ENCODE data around the gene ZNF362.
"Not testable (repeated sequence)": the region's sequence is repeated elsewhere in the genome, so short reads cannot be mapped to it uniquely, and the experiment has no call there.

The ZNF362 gene

GRCh38 chr1:33289858-33290154 lies 33.5 kb downstream of the ZNF362 start:
- DNase-seq, result no peak

GRCh38 chr1:33290615-33291014 lies 34.3 kb downstream of the ZNF362 start:
- not testable (repeated sequence) for DNase-seq

- no peak for DNase-seq
Measured at GRCh38 chr1:33292726-33293340, 36.5 kb downstream of the ZNF362 start.

GRCh38 chr1:33294071-33295010 lies 38.0 kb downstream of the ZNF362 start:
- DNase-seq, result no peak

- DNase-seq, result no peak
Measured at GRCh38 chr1:33295023-33295422, 38.7 kb downstream of the ZNF362 start.

- DNase-seq, result peak; percentile 91
Measured at GRCh38 chr1:33295450-33296081, 39.3 kb downstream of the ZNF362 start.

- DNase-seq, result no peak
Measured at GRCh38 chr1:33296082-33296458, 39.8 kb downstream of the ZNF362 start.

GRCh38 chr1:33296824-33297223 lies 40.5 kb downstream of the ZNF362 start:
- no peak for DNase-seq

GRCh38 chr1:33297911-33298622 lies 41.8 kb downstream of the ZNF362 start:
- no peak for DNase-seq

GRCh38 chr1:33298623-33299277 lies 42.5 kb downstream of the ZNF362 start:
- DNase-seq, result peak; percentile 52

- no peak for DNase-seq
Measured at GRCh38 chr1:33299461-33300155, 43.3 kb downstream of the ZNF362 start.

GRCh38 chr1:33300673-33301072 lies 44.4 kb downstream of the ZNF362 start:
- no peak for DNase-seq

GRCh38 chr1:33301273-33301984 lies 45.1 kb downstream of the ZNF362 start:
- no peak for DNase-seq

GRCh38 chr1:33302325-33302724 lies 46.0 kb downstream of the ZNF362 start:
- no peak for DNase-seq

GRCh38 chr1:33305016-33305415 lies 48.7 kb downstream of the ZNF362 start:
- DNase-seq, result no peak

- no peak for DNase-seq
Measured at GRCh38 chr1:33305816-33306652, 49.7 kb downstream of the ZNF362 start.

GRCh38 chr1:33306653-33307493 lies 50.6 kb downstream of the ZNF362 start:
- no peak for DNase-seq

- DNase-seq, result no peak
Measured at GRCh38 chr1:33307494-33307864, 51.2 kb downstream of the ZNF362 start.

- DNase-seq, result not testable (repeated sequence)
Measured at GRCh38 chr1:33309351-33309750, 53.1 kb downstream of the ZNF362 start.

GRCh38 chr1:33310702-33311101 lies 54.4 kb downstream of the ZNF362 start:
- DNase-seq, result no peak

All from activated gamma-delta T cell treated with Interleukin-2 at 50 U/mL for 16 hours (primary cell).